KMS-11 (cell line): ENCODE data around the gene WDR4.
"Not testable (repeated sequence)": the region's sequence is repeated elsewhere in the genome, so short reads cannot be mapped to it uniquely, and the experiment has no call there.

Source experiments
- H2AFZ ChIP-seq: fragments of 200-600 bp; sonication (generic); 2 replicates; pipeline ENCODE4 v1.6.1; 2016; ENCODE audit warnings: antibody characterized with exemption, mixed run types, low read depth
- H3K27ac ChIP-seq: fragments of 200-600 bp; sonication (generic); 2 replicates; pipeline ENCODE4 v1.6.1; 2016; ENCODE audit warnings: mild to moderate bottlenecking, mixed run types
- H3K27me3 ChIP-seq: fragments of 200-600 bp; sonication (generic); 2 replicates; pipeline ENCODE4 v1.6.1; 2017; ENCODE audit warnings: mild to moderate bottlenecking, low read depth, mixed run types, moderate library complexity; ENCODE audit not compliant: insufficient read depth
- H3K36me3 ChIP-seq: fragments of 200-600 bp; sonication (generic); 2 replicates; pipeline ENCODE4 v1.6.1; 2017; ENCODE audit warnings: mild to moderate bottlenecking, mixed run types; ENCODE audit not compliant: insufficient read depth
- H3K4me1 ChIP-seq: fragments of 200-600 bp; sonication (generic); 2 replicates; pipeline ENCODE4 v1.6.1; 2016; ENCODE audit warnings: mild to moderate bottlenecking, low read depth, mixed run types; ENCODE audit not compliant: poor library complexity, severe bottlenecking
- H3K4me2 ChIP-seq: fragments of 200-600 bp; sonication (generic); 2 replicates; pipeline ENCODE4 v1.7.0; 2016; ENCODE audit warnings: mild to moderate bottlenecking, mixed run types
- H3K4me3 ChIP-seq: fragments of 200-600 bp; sonication (generic); IDR thresholded peaks from 2 replicates; pipeline ENCODE4 v1.6.1; 2017; ENCODE audit warnings: low read depth, low read length, mixed read lengths; ENCODE audit not compliant: insufficient read depth
- H3K79me2 ChIP-seq: fragments of 200-600 bp; sonication (generic); 2 replicates; pipeline ENCODE4 v1.6.1; 2016; ENCODE audit warnings: low read depth, mixed run types; ENCODE audit not compliant: insufficient read depth
- H3K9ac ChIP-seq: fragments of 200-600 bp; sonication (generic); 2 replicates; pipeline ENCODE4 v1.6.1; 2016; ENCODE audit warnings: mild to moderate bottlenecking, mixed run types
- H4K20me1 ChIP-seq: fragments of 200-600 bp; sonication (generic); 2 replicates; pipeline ENCODE4 v1.6.1; 2016; ENCODE audit warnings: mild to moderate bottlenecking, mixed run types; ENCODE audit not compliant: insufficient read depth
- CTCF ChIP-seq: fragments of 200-600 bp; sonication (generic); conservative IDR thresholded peaks from 2 replicates; pipeline ENCODE4 v1.6.1; 2017; ENCODE audit warnings: low read depth, mild to moderate bottlenecking, antibody characterized with exemption, low read length, moderate library complexity, mixed read lengths

The WDR4 gene

GRCh38 chr21:42844411-42845113, 34.8 kb downstream of the WDR4 start:
- Histone ChIP-seq H3K36me3 (peaks cover 15% of the 10 kb centered on the region; the same call in 1 of the 2 replicates), H4K20me1 (peaks cover 12% of the 10 kb centered on the region), H3K4me2 (no peak overlapping the region)

GRCh38 chr21:42843056-42843455, 36.3 kb downstream of the WDR4 start:
- no peak overlapping the region for H3K27ac ChIP-seq
- no peak overlapping the region for H3K4me2 ChIP-seq
- peaks cover 8% of the 10 kb centered on the region; the same call in 1 of the 2 replicates for H3K36me3 ChIP-seq
- no peak for TF ChIP-seq CTCF
- H3K4me1 ChIP-seq = no peaks in the 10 kb centered on the region
- no peak overlapping the region for H2AFZ ChIP-seq
- H3K27me3 ChIP-seq = no peaks in the 10 kb centered on the region
- H4K20me1 ChIP-seq = peaks cover 12% of the 10 kb centered on the region
- peaks cover 37% of the 10 kb centered on the region; the same call in 1 of the 2 replicates for H3K79me2 ChIP-seq
- no peak overlapping the region for H3K4me3 ChIP-seq
- H3K9ac ChIP-seq = no peak overlapping the region

More at GRCh38 chr21:42844411-42845113, 34.8 kb downstream of the WDR4 start:
- Histone ChIP-seq H3K9ac (no peak overlapping the region), H3K4me1 (no peaks in the 10 kb centered on the region), H3K4me3 (no peak overlapping the region), H3K27me3 (no peaks in the 10 kb centered on the region), H3K27ac (no peak overlapping the region), H2AFZ (no peak overlapping the region), H3K79me2 (peaks cover 44% of the 10 kb centered on the region; the same call in 1 of the 2 replicates)
- no peak for TF ChIP-seq CTCF

- H3K4me1 ChIP-seq, H3K4me3 ChIP-seq, H3K27me3 ChIP-seq, H3K4me2 ChIP-seq, H3K36me3 ChIP-seq, H3K9ac ChIP-seq, H2AFZ ChIP-seq, H3K27ac ChIP-seq: not testable (repeated sequence)
- peaks cover 37% of the 10 kb centered on the region; the same call in 1 of the 2 replicates for H3K79me2 ChIP-seq
- peaks cover 12% of the 10 kb centered on the region for H4K20me1 ChIP-seq
Measured at GRCh38 chr21:42841916-42842655, 37.3 kb downstream of the WDR4 start.

- TF ChIP-seq CTCF = no peak
- peaks cover 6% of the 10 kb centered on the region; the same call in 1 of the 2 replicates for H3K36me3 ChIP-seq
Measured at GRCh38 chr21:42841156-42841915, 38.0 kb downstream of the WDR4 start.

More at GRCh38 chr21:42841156-42841915, 38.0 kb downstream of the WDR4 start:
- no peak overlapping the region for H3K9ac ChIP-seq
- no peak overlapping the region for H2AFZ ChIP-seq
- no peaks in the 10 kb centered on the region for H3K27me3 ChIP-seq
- no peak overlapping the region for H3K4me2 ChIP-seq
- H3K27ac ChIP-seq = no peak overlapping the region
- H3K4me1 ChIP-seq = no peaks in the 10 kb centered on the region
- peaks cover 9% of the 10 kb centered on the region for H4K20me1 ChIP-seq
- H3K4me3 ChIP-seq = no peak overlapping the region
- H3K79me2 ChIP-seq = peaks cover 33% of the 10 kb centered on the region; the same call in 1 of the 2 replicates
